K562 (cell line): ENCODE data around the gene TLL1. TPM values are rescaled to one million over a fixed set of nuclear protein-coding genes. Genes with fewer than 3 reads are reported as not detected.

ENCODE experiments used
- ATAC-seq: fragments of 200-7000 bp; cut with Tn5 transposase; 3 replicates; pipeline ENCODE4 v1.9.1; 2020; ENCODE audit warnings: moderate library complexity
- BruUV-seq: library from RNA; stranded (reverse); fragments of 400-500 nt; replicated peaks from 2 replicates; lab custom pipeline; 2021; lab: Mats Ljungman, UMichigan
- CTCF ChIA-PET: fragments of 300-600 bp; formaldehyde crosslinking; extraction: SDS; loops from one replicate; lab custom pipeline; 2021; ENCODE audit warnings: low intra/inter-chr PET ratio; lab: Yijun Ruan, JAX
- POLR2A ChIA-PET: fragments of 300-600, 350-650 bp; sonication (Branson Sonifier 250); formaldehyde crosslinking; extraction: SDS; loops from one replicate; lab custom pipeline; 2021; ENCODE audit warnings: antibody characterized with exemption, inconsistent platforms; lab: Yijun Ruan, JAX
- DNase-seq, 4 experiments: peaks; one replicate each; pipeline versions ENCODE4 v3.0.0 to v3.0.0-alpha.2; 2011 to 2018; ENCODE audit warnings: low spot score in 3 of 4, mixed read lengths in 3 of 4; ENCODE audit errors: extremely low read depth in 1 of 4
- FAIRE-seq: peaks from 2 replicates; lab custom pipeline; 2011; peaks lifted over from hg19 to GRCh38; lab: Jason Lieb, UNC
- H2AFZ ChIP-seq: 2 replicates; pipeline ENCODE4 v1.6.0; 2011; ENCODE audit warnings: low read depth, low read length, control low read depth, inconsistent platforms
- H3K27ac ChIP-seq: fragments of 200-600 bp; 3 replicates; pipeline ENCODE4 v1.8.0; 2011; ENCODE audit warnings: low read depth, mild to moderate bottlenecking, control low read depth, inconsistent platforms, low read length, moderate library complexity, mixed read lengths; ENCODE audit errors: extremely low read depth
- H3K27me3 ChIP-seq, 2 experiments: fragments of 300-600 bp in 1 of 2; 2 replicates in 1 of 2; 3 replicates in 1 of 2; pipeline versions ENCODE4 v1.6.0 to v1.8.0; 2011; ENCODE audit warnings: inconsistent platforms in 2 of 2, low read length in 2 of 2, mild to moderate bottlenecking in 1 of 2, mixed read lengths in 1 of 2, moderate library complexity in 1 of 2; ENCODE audit not compliant: control insufficient read depth in 2 of 2, insufficient read depth in 2 of 2
- H3K36me3 ChIP-seq: fragments of 300-600 bp; 3 replicates; pipeline ENCODE4 v1.8.0; 2011; ENCODE audit warnings: mild to moderate bottlenecking, low read length, inconsistent platforms; ENCODE audit not compliant: control insufficient read depth, insufficient read depth
- H3K4me1 ChIP-seq, 2 experiments: fragments of 200-600 bp in 1 of 2; replicated peaks in 1 of 2; 2 replicates in 1 of 2; 3 replicates in 1 of 2; pipeline versions ENCODE4 v1.5.1 to v1.8.0; 2011; ENCODE audit warnings: inconsistent platforms in 2 of 2, low read length in 2 of 2, mild to moderate bottlenecking in 1 of 2, mixed read lengths in 1 of 2, moderate library complexity in 1 of 2; ENCODE audit not compliant: control insufficient read depth in 2 of 2, insufficient read depth in 2 of 2
- H3K4me2 ChIP-seq: 2 replicates; pipeline ENCODE4 v1.6.1; 2011; ENCODE audit warnings: low read length, control low read depth, inconsistent platforms, mixed read lengths; ENCODE audit not compliant: insufficient read depth
- H3K4me3 ChIP-seq: fragments of 200-600 bp; sonication (generic), shearing (Covaris generic); 2 replicates; pipeline ENCODE4 v1.5.1; 2016; ENCODE audit warnings: control low read depth, inconsistent platforms
- H3K79me2 ChIP-seq: fragments of 200-600 bp; 3 replicates; pipeline ENCODE4 v1.8.0; 2011; ENCODE audit warnings: low read length, inconsistent platforms; ENCODE audit not compliant: control insufficient read depth, insufficient read depth
- H3K9ac ChIP-seq, 2 experiments: 2 replicates each; pipeline versions ENCODE4 v1.6.0 to v1.6.1; 2011; ENCODE audit warnings: low read depth in 2 of 2, low read length in 2 of 2, control low read depth in 1 of 2, inconsistent platforms in 1 of 2, mild to moderate bottlenecking in 1 of 2, mixed read lengths in 1 of 2; ENCODE audit not compliant: insufficient read depth in 1 of 2
- H3K9me1 ChIP-seq: one replicate; pipeline ENCODE4 v1.6.0; 2011; ENCODE audit warnings: inconsistent platforms, mild to moderate bottlenecking, low read length, moderate library complexity; ENCODE audit not compliant: control insufficient read depth, insufficient read depth
- H3K9me3 ChIP-seq: replicated peaks from 2 replicates; pipeline ENCODE4 v1.5.1; 2011; ENCODE audit warnings: low read depth, low read length, inconsistent platforms; ENCODE audit not compliant: control insufficient read depth, insufficient read depth
- H4K20me1 ChIP-seq: replicated peaks from 2 replicates; pipeline ENCODE4 v1.6.1; 2011; ENCODE audit warnings: low read length, inconsistent platforms, mixed read lengths; ENCODE audit not compliant: control insufficient read depth, insufficient read depth
- E2F4 ChIP-seq: sonication (generic); formaldehyde crosslinking; IDR thresholded peaks from 2 replicates; pipeline ENCODE4 v1.8.0; 2022; ENCODE audit warnings: mild to moderate bottlenecking, low read depth, missing genetic modification reagents
- E2F5 ChIP-seq: sonication (generic); formaldehyde crosslinking; IDR thresholded peaks from 2 replicates; pipeline ENCODE4 v1.8.0; 2022; ENCODE audit warnings: mild to moderate bottlenecking, missing genetic modification reagents
- ESRRA ChIP-seq: fragments of 450-650 bp; IDR thresholded peaks from 2 replicates; pipeline ENCODE4 v1.6.1; 2014; ENCODE audit warnings: low read depth, mild to moderate bottlenecking, moderate library complexity, borderline replicate concordance
- FOXK2 ChIP-seq, 2 experiments: fragments of 450-650 bp; IDR thresholded peaks in 1 of 2; conservative IDR thresholded peaks in 1 of 2; 2 replicates each; pipeline ENCODE4 v1.6.1; 2016; ENCODE audit warnings: low read depth in 2 of 2, mild to moderate bottlenecking in 1 of 2
- HNRNPL ChIP-seq: fragments of 200-400 bp; formaldehyde crosslinking; IDR thresholded peaks from 2 replicates; pipeline ENCODE4 v1.6.1; 2017; ENCODE audit warnings: low read depth, mild to moderate bottlenecking, low read length
- HOXB6 ChIP-seq: fragments of 250-450 bp; sonication (Bioruptor Pico); IDR thresholded peaks from 2 replicates; pipeline ENCODE4 v1.5.1; 2022; ENCODE audit warnings: mild to moderate bottlenecking, borderline replicate concordance
- KDM4B ChIP-seq, 2 experiments: fragments of 450-650 bp in 1 of 2; sonication (generic) in 1 of 2; IDR thresholded peaks; 2 replicates each; pipeline ENCODE4 v1.6.1; 2016 to 2017; ENCODE audit warnings: borderline replicate concordance in 2 of 2, antibody characterized with exemption in 1 of 2, low read depth in 1 of 2, mild to moderate bottlenecking in 1 of 2
- NR2C1 ChIP-seq, 2 experiments: fragments of 450-650 bp; IDR thresholded peaks; 2 replicates each; pipeline ENCODE4 v1.6.1; 2017; ENCODE audit warnings: mild to moderate bottlenecking in 2 of 2, antibody characterized with exemption in 1 of 2, inconsistent platforms in 1 of 2, missing compliant biosample characterization in 1 of 2, missing genetic modification characterization in 1 of 2
- NR3C1 ChIP-seq: sonication (generic); formaldehyde crosslinking; IDR thresholded peaks from 2 replicates; pipeline ENCODE4 v1.8.1; 2022; ENCODE audit warnings: missing genetic modification reagents
- PRMT5 ChIP-seq: sonication (generic); formaldehyde crosslinking; IDR thresholded peaks from 2 replicates; pipeline ENCODE4 v1.5.0; 2020; ENCODE audit warnings: missing genetic modification reagents
- RBM22 ChIP-seq: fragments of 200-400 bp; formaldehyde crosslinking; IDR thresholded peaks from 2 replicates; pipeline ENCODE4 v1.6.1; 2018; ENCODE audit warnings: low read length, low read depth; ENCODE audit not compliant: poor library complexity, severe bottlenecking
- SMARCA4 ChIP-seq: fragments of 450-650 bp; IDR thresholded peaks from 2 replicates; pipeline ENCODE4 v1.6.1; 2016
- ZC3H11A ChIP-seq: IDR thresholded peaks from 2 replicates; pipeline ENCODE4 v1.6.1; 2012; ENCODE audit warnings: low read depth, low read length, improper control_type of control experiment
- ZNF507 ChIP-seq: conservative IDR thresholded peaks from 2 replicates; pipeline ENCODE4 v1.6.1; 2017; ENCODE audit warnings: missing genetic modification characterization, missing compliant biosample characterization
- ZNF75A ChIP-seq: fragments of 450-650 bp; formaldehyde crosslinking; IDR thresholded peaks from 2 replicates; pipeline ENCODE4 v1.4.0; 2020; ENCODE audit warnings: mild to moderate bottlenecking
- ZNF76 ChIP-seq: fragments of 250-450 bp; sonication (Bioruptor Pico); IDR thresholded peaks from 2 replicates; pipeline ENCODE4 v1.4.0; 2020; ENCODE audit warnings: mild to moderate bottlenecking, moderate library complexity, borderline replicate concordance
- WGBS: fragments of 100-300 bp; shearing (Covaris generic); methylation state at CpG from one replicate; pipeline ENCODE4 v1.1.6; 2016; ENCODE audit warnings: low coverage, mixed read lengths; ENCODE audit not compliant: insufficient coverage; ENCODE audit errors: missing lambda C conversion rate; 5-methylcytosine and 5-hydroxymethylcytosine counted together
- in situ Hi-C: fragments of 300-500 bp; cut with MboI; formaldehyde crosslinking; loops from 4 replicates; pipeline ENCODE4 v1.15.0; 2018; ENCODE audit warnings: inconsistent platforms, mixed read lengths
- intact Hi-C: fragments of 100-400 bp; cut with micrococcal nuclease; formaldehyde crosslinking; loops from 2 replicates; pipeline ENCODE4 v1.14.2; 2022
- polyA plus RNA-seq, 8 experiments: library from polyadenylated mRNA; depleted of rRNA in 4 of 8; stranded (reverse) in 5 of 8; unstranded in 3 of 8; fragments of >200 nt; fragmentation: Nextera tagmentation in 2 of 8; fragmentation: Illumina TruSeq in 1 of 8; extraction: Ambion mirVana in 2 of 8; extraction: Trizol in 1 of 8; gene quantifications; 2 replicates each; pipeline versions ENCODE4 v1.2.1 to v1.2.3, GENCODE V29; 2011 to 2014; ENCODE audit warnings: inconsistent platforms in 1 of 8, missing spikeins in 1 of 8
- total RNA-seq, 7 experiments: library from RNA; depleted of rRNA in 6 of 7; stranded (reverse); fragments of >200 nt in 6 of 7; fragmentation: Illumina TruSeq in 2 of 7; extraction: Trizol in 2 of 7; gene quantifications; 2 replicates each; pipeline versions ENCODE4 v1.2.1 to v1.2.3, GENCODE V29; 2011 to 2021; ENCODE audit warnings: low replicate concordance in 1 of 7

TLL1 gene
- total and polyA plus RNA-seq, 9 of the 15 experiments (the other 6 are each of a cell fraction or from before 2014, with no cell fraction given): not detected

DNA sequence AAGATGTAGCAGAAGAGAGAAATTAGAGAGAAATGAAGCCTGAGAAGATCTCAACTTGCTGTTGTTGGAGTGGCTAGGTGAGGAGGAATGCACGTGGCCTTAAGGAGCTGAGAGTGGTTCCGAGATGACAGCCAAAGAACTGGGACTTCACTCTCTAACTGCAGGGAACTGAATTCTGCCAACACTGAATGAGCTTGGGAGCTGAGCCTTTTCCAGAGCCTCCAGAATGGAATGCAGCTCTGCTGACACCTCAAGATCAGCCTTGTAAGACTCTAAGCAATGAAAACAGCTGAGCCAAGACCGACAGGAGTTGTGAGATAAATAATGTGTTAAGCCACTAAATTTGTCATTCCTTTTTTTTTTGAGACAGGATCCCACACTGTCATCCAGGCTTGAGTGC, 73.0 kb downstream of the TLL1 start:
- no peaks in the 10 kb centered on the region for H3K9me1 ChIP-seq
- no peak for TF ChIP-seq ESRRA
- no peak for TF ChIP-seq RBM22
- TF ChIP-seq ZC3H11A: no peak
- TF ChIP-seq ZNF507: no peak
- H3K4me1 ChIP-seq: no peaks in the 10 kb centered on the region
- no peaks in the 10 kb centered on the region for H3K36me3 ChIP-seq
- H3K9me3 ChIP-seq: no peaks in the 10 kb centered on the region
- H3K4me2 ChIP-seq: no peak overlapping the region
- no peaks in the 10 kb centered on the region for H3K79me2 ChIP-seq
- ChIA-PET CTCF (no interaction called here), POLR2A (interaction anchor here (0.6 kb wide), 1 partner anchor 1145 kb away, joined by 3 read pairs; no protein-coding TSS in a partner anchor)
- no peak overlapping the region for H3K4me3 ChIP-seq
- intact Hi-C loops: no loop called here
- H2AFZ ChIP-seq: no peak overlapping the region
- no peaks in the 10 kb centered on the region for H4K20me1 ChIP-seq
- DNase-seq (no peak), ATAC-seq (no peak), FAIRE-seq (no peak)
- no peak overlapping the region for H3K27ac ChIP-seq
- in situ Hi-C loops: no loop called here
- 0% methylated on average over 3 of the region's 3 CpGs for WGBS
- no peaks in the 10 kb centered on the region for H3K27me3 ChIP-seq
- no peak overlapping the region for H3K9ac ChIP-seq
- no TSS peak for BruUV-seq

GRCh38 chr4:165947019-165947418, 74.0 kb downstream of the TLL1 start:
- H3K9me3 ChIP-seq: no peaks in the 10 kb centered on the region
- H4K20me1 ChIP-seq: no peaks in the 10 kb centered on the region
- no peak for DNase-seq
- WGBS: 0% methylated on average over 3 of the region's 3 CpGs
- H3K27me3 ChIP-seq: no peaks in the 10 kb centered on the region
- no peak overlapping the region for H3K4me3 ChIP-seq
- no peak for ATAC-seq
- H3K27ac ChIP-seq: no peak overlapping the region
- no peak overlapping the region for H3K9ac ChIP-seq
- intact Hi-C loops: no loop called here
- H3K79me2 ChIP-seq: no peaks in the 10 kb centered on the region
- no peaks in the 10 kb centered on the region for H3K4me1 ChIP-seq
- POLR2A ChIA-PET: no interaction called here
- H3K4me2 ChIP-seq: no peak overlapping the region
- in situ Hi-C loops: no loop called here
- no peaks in the 10 kb centered on the region for H3K36me3 ChIP-seq
- BruUV-seq: no TSS peak
- no peaks in the 10 kb centered on the region for H3K9me1 ChIP-seq
- no peak for FAIRE-seq
- CTCF ChIA-PET: no interaction called here
- no peak overlapping the region for H2AFZ ChIP-seq
- TF ChIP-seq FOXK2 (conservative IDR thresholded peaks at IDR 0.05 in 1 of 2, IDR thresholded peaks at IDR 0.05 in 1 of 2; ENCODE audit: low read depth in 2 of 2) (no peak), NR3C1 (CRISPR knock-in tag) (no peak), HOXB6 (no peak), KDM4B (IDR thresholded peaks at IDR 0.05; ENCODE audit: borderline replicate concordance in 2 of 2, low read depth in 1 of 2) (no peak), NR2C1 (IDR thresholded peaks at IDR 0.05) (no peak), NR2C1 (tag; IDR thresholded peaks at IDR 0.05) (no peak), ZNF76 (no peak), PRMT5 (CRISPR knock-in tag) (no peak), E2F4 (CRISPR knock-in tag) (no peak), SMARCA4 (no peak), HNRNPL (no peak), ZNF75A (CRISPR knock-in tag) (no peak), E2F5 (no peak)
